Skeletal muscle tissue (tissue), 4 donors: ENCODE data around the gene GJC1. TPM values are rescaled to one million over a fixed set of nuclear protein-coding genes. Genes with fewer than 3 reads are reported as not detected.
"Not testable (repeated sequence)": the region's sequence is repeated elsewhere in the genome, so short reads cannot be mapped to it uniquely, and the experiment has no call there.

Experiments
- H3K27ac ChIP-seq: one replicate; pipeline ENCODE4 v1.7.0; 2013; ENCODE audit warnings: mild to moderate bottlenecking, low read depth, low read length, inconsistent platforms
- H3K27me3 ChIP-seq, 3 donors: one replicate each; pipeline ENCODE4 v1.7.0; 2013; ENCODE audit warnings: low read length in 3 of 3; ENCODE audit not compliant: control insufficient read depth in 3 of 3, insufficient read depth in 3 of 3
- H3K36me3 ChIP-seq, 3 donors: one replicate each; pipeline ENCODE4 v1.7.0; 2013; ENCODE audit warnings: low read length in 3 of 3; ENCODE audit not compliant: control insufficient read depth in 3 of 3, insufficient read depth in 3 of 3
- H3K4me1 ChIP-seq, 3 donors: one replicate each; pipeline ENCODE4 v1.7.0; 2013; ENCODE audit warnings: low read length in 3 of 3, mild to moderate bottlenecking in 3 of 3; ENCODE audit not compliant: control insufficient read depth in 3 of 3, insufficient read depth in 3 of 3
- H3K4me3 ChIP-seq, 3 donors: one replicate each; pipeline ENCODE4 v1.7.0; 2013; ENCODE audit warnings: low read length in 3 of 3
- H3K9ac ChIP-seq, 3 donors: one replicate each; pipeline ENCODE4 v1.7.0; 2013; ENCODE audit warnings: low read length in 3 of 3, mild to moderate bottlenecking in 3 of 3, moderate library complexity in 2 of 3, low read depth in 1 of 3
- H3K9me3 ChIP-seq, 3 donors: one replicate each; pipeline ENCODE4 v1.7.0; 2013; ENCODE audit warnings: low read length in 3 of 3; ENCODE audit not compliant: control insufficient read depth in 3 of 3
- total RNA-seq: library from RNA; depleted of rRNA; stranded (reverse); fragments of >200 nt; gene quantifications from one replicate; pipeline ENCODE4 v1.2.3, GENCODE V29; 2014
- donor health status: Osteomylitis.

GJC1 gene
- total RNA-seq, 1 donor from 2014 or later, result 24.5 TPM

- H3K4me1 ChIP-seq, result peaks cover 0 to 6% (median 5%) of the 10 kb centered on the region in 3 donors
- no peak overlapping the region for H3K9ac ChIP-seq
- H3K4me3 ChIP-seq, result no peak overlapping the region
- no peak overlapping the region for H3K27ac ChIP-seq
- H3K27me3 ChIP-seq, result peaks cover 35 to 41% (median 39%) of the 10 kb centered on the region in 3 donors
- no peaks in the 10 kb centered on the region for H3K9me3 ChIP-seq
- no peaks in the 10 kb centered on the region for H3K36me3 ChIP-seq
These were observed 72.8 kb downstream of the GJC1 start for GRCh38 chr17:44757045-44757917.

- not testable (repeated sequence) for H3K4me3 ChIP-seq, H3K9ac ChIP-seq, H3K4me1 ChIP-seq, H3K27ac ChIP-seq, H3K9me3 ChIP-seq
- peaks cover 25 to 31% (median 25%) of the 10 kb centered on the region in 3 donors for H3K27me3 ChIP-seq
- H3K36me3 ChIP-seq, result peaks cover 3 to 16% (median 4%) of the 10 kb centered on the region in 3 donors
These were observed 74.9 kb downstream of the GJC1 start for GRCh38 chr17:44755180-44755579.

- Histone ChIP-seq H3K36me3 (peaks cover 3 to 16% (median 4%) of the 10 kb centered on the region in 3 donors), H3K9me3 (no peaks in the 10 kb centered on the region), H3K27ac (no peak overlapping the region), H3K9ac (no peak overlapping the region), H3K4me3 (no peak overlapping the region), H3K27me3 (peaks cover 16 to 22% (median 16%) of the 10 kb centered on the region in 3 donors), H3K4me1 (peaks cover 0 to 2% (median 1%) of the 10 kb centered on the region in 3 donors)
These were observed 75.8 kb downstream of the GJC1 start for GRCh38 chr17:44754276-44754675.

- Histone ChIP-seq H3K9me3 (no peaks in the 10 kb centered on the region), H3K4me1 (no peaks in the 10 kb centered on the region), H3K9ac (no peak overlapping the region), H3K27me3 (peaks cover 14 to 18% (median 16%) of the 10 kb centered on the region in 3 donors), H3K4me3 (no peak overlapping the region), H3K36me3 (peaks cover 6 to 23% (median 8%) of the 10 kb centered on the region in 3 donors), H3K27ac (no peak overlapping the region)
These were observed 76.9 kb downstream of the GJC1 start for GRCh38 chr17:44752953-44753861.

- H3K27me3 ChIP-seq, result peaks cover under 1 to 4% (median 4%) of the 10 kb centered on the region in 3 donors
- peaks cover 10 to 28% (median 18%) of the 10 kb centered on the region in 3 donors for H3K36me3 ChIP-seq
- H3K9me3 ChIP-seq, result no peaks in the 10 kb centered on the region
- H3K4me1 ChIP-seq, result no peaks in the 10 kb centered on the region
- no peak overlapping the region for H3K4me3 ChIP-seq
- H3K9ac ChIP-seq, result no peak overlapping the region
- H3K27ac ChIP-seq, result no peak overlapping the region
These were observed 78.3 kb downstream of the GJC1 start for GRCh38 chr17:44751806-44752205.

GRCh38 chr17:44751331-44751730 lies 78.8 kb downstream of the GJC1 start:
- Histone ChIP-seq H3K27ac (no peak overlapping the region), H3K27me3 (peaks cover 0 to 4% (median 4%) of the 10 kb centered on the region in 3 donors), H3K4me3 (no peak overlapping the region), H3K9ac (no peak overlapping the region), H3K36me3 (peaks cover 10 to 28% (median 18%) of the 10 kb centered on the region in 3 donors), H3K9me3 (no peaks in the 10 kb centered on the region), H3K4me1 (no peaks in the 10 kb centered on the region)

- no peak overlapping the region for H3K4me3 ChIP-seq
- H3K36me3 ChIP-seq, result peaks cover 10 to 28% (median 18%) of the 10 kb centered on the region in 3 donors
- no peak overlapping the region for H3K27ac ChIP-seq
These were observed 80.1 kb downstream of the GJC1 start for GRCh38 chr17:44749980-44750318.

GRCh38 chr17:44749076-44749979 lies 80.8 kb downstream of the GJC1 start:
- Histone ChIP-seq H3K4me3 (no peak overlapping the region), H3K9ac (no peak overlapping the region), H3K27me3 (peaks cover 0 to 4% (median 4%) of the 10 kb centered on the region in 3 donors), H3K9me3 (no peaks in the 10 kb centered on the region), H3K36me3 (peaks cover 10 to 28% (median 18%) of the 10 kb centered on the region in 3 donors), H3K27ac (no peak overlapping the region), H3K4me1 (no peaks in the 10 kb centered on the region)

More at GRCh38 chr17:44749980-44750318, 80.1 kb downstream of the GJC1 start:
- H3K9ac ChIP-seq, result no peak overlapping the region
- no peaks in the 10 kb centered on the region for H3K4me1 ChIP-seq
- no peaks in the 10 kb centered on the region for H3K9me3 ChIP-seq
- H3K27me3 ChIP-seq, result peaks cover 0 to 4% (median 4%) of the 10 kb centered on the region in 3 donors
